SU-DHL-6 (cell line): ENCODE measurements around the gene STX19.

Experiments
- H2AFZ ChIP-seq: fragments of 200-600 bp; sonication (generic); 2 replicates; pipeline ENCODE4 v1.6.1; 2014; ENCODE audit warnings: low read depth, mild to moderate bottlenecking, moderate library complexity, mixed read lengths, antibody characterized with exemption, low read length; ENCODE audit not compliant: severe bottlenecking
- H3F3A ChIP-seq: fragments of 200-600 bp; shearing (Covaris generic); 2 replicates; pipeline ENCODE4 v1.6.0; 2016; ENCODE audit warnings: antibody characterized with exemption, mild to moderate bottlenecking; ENCODE audit not compliant: insufficient read depth
- H3K27ac ChIP-seq: fragments of 200-600 bp; sonication (generic); 2 replicates; pipeline ENCODE4 v1.5.1; 2016; ENCODE audit warnings: low read depth, mild to moderate bottlenecking, low read length, moderate library complexity, mixed read lengths
- H3K27me3 ChIP-seq: fragments of 200-600 bp; sonication (generic), shearing (Covaris generic); 2 replicates; pipeline ENCODE4 v1.6.0; 2014; ENCODE audit warnings: mild to moderate bottlenecking, low read length
- H3K36me3 ChIP-seq: fragments of 200-600 bp; sonication (generic); 2 replicates; pipeline ENCODE4 v1.6.1; 2014; ENCODE audit warnings: mild to moderate bottlenecking, low read length, mixed read lengths
- H3K4me2 ChIP-seq: fragments of 300-600, 200-600 bp; shearing (Covaris generic), sonication (generic); 2 replicates; pipeline ENCODE4 v1.6.0; 2014; ENCODE audit warnings: low read length, low read depth, mild to moderate bottlenecking; ENCODE audit not compliant: poor library complexity, severe bottlenecking
- H3K4me3 ChIP-seq: fragments of 200-600 bp; sonication (generic); 2 replicates; pipeline ENCODE4 v1.5.1; 2014; ENCODE audit warnings: antibody characterized with exemption, low read length, mild to moderate bottlenecking, mixed read lengths; ENCODE audit not compliant: insufficient read depth, poor library complexity, severe bottlenecking
- H3K79me2 ChIP-seq: fragments of 200-600 bp; sonication (generic); 2 replicates; pipeline ENCODE4 v1.6.1; 2014; ENCODE audit warnings: mild to moderate bottlenecking, low read length, moderate library complexity; ENCODE audit not compliant: insufficient read depth
- H3K9ac ChIP-seq: fragments of 200-600 bp; sonication (generic); 2 replicates; pipeline ENCODE4 v1.7.0; 2014; ENCODE audit warnings: mild to moderate bottlenecking, low read length
- H3K9me2 ChIP-seq: fragments of 200-600 bp; sonication (generic); replicated peaks from 2 replicates; pipeline ENCODE4 v1.6.1; 2014; ENCODE audit warnings: low read length; ENCODE audit not compliant: insufficient read depth
- H3K9me3 ChIP-seq: fragments of 200-600 bp; sonication (generic); 2 replicates; pipeline ENCODE4 v1.6.1; 2014; ENCODE audit warnings: low read length, mixed read lengths; ENCODE audit not compliant: insufficient read depth
- H4K20me1 ChIP-seq: fragments of 200-600 bp; sonication (generic); 2 replicates; pipeline ENCODE4 v1.6.1; 2014; ENCODE audit warnings: low read depth, mild to moderate bottlenecking, antibody characterized with exemption, low read length, moderate library complexity, mixed read lengths
- CTCF ChIP-seq: fragments of 200-600 bp; sonication (generic); IDR thresholded peaks from one replicate; pipeline ENCODE4 v1.5.1; 2017; ENCODE audit warnings: antibody characterized with exemption, mild to moderate bottlenecking, low read length, moderate library complexity; ENCODE audit not compliant: insufficient read depth, poor library complexity, severe bottlenecking
- EZH2phosphoT487 ChIP-seq: fragments of 200-600 bp; sonication (generic), shearing (Covaris generic); conservative IDR thresholded peaks from 2 replicates; pipeline ENCODE4 v1.6.1; 2018; ENCODE audit warnings: mild to moderate bottlenecking, antibody characterized with exemption, low read length, moderate library complexity, mixed read lengths

Gene STX19

GRCh38 chr3:94024385-94024784, 4.0 kb downstream of the STX19 start:
- H3K4me2 ChIP-seq = no peak overlapping the region
- TF ChIP-seq EZH2phosphoT487 (no peak), CTCF (no peak)
- no peaks in the 10 kb centered on the region for H3K36me3 ChIP-seq
- H3K4me3 ChIP-seq = no peak overlapping the region
- H3K79me2 ChIP-seq = no peaks in the 10 kb centered on the region
- H3K9me2 ChIP-seq = no peaks in the 10 kb centered on the region
- H3K27ac ChIP-seq = no peak overlapping the region
- no peaks in the 10 kb centered on the region for H3K9me3 ChIP-seq
- no peaks in the 10 kb centered on the region; the same call in 1 of the 2 replicates for H3F3A ChIP-seq
- no peak overlapping the region for H2AFZ ChIP-seq
- H3K9ac ChIP-seq = no peak overlapping the region
- H4K20me1 ChIP-seq = no peaks in the 10 kb centered on the region
- no peaks in the 10 kb centered on the region for H3K27me3 ChIP-seq

DNA sequence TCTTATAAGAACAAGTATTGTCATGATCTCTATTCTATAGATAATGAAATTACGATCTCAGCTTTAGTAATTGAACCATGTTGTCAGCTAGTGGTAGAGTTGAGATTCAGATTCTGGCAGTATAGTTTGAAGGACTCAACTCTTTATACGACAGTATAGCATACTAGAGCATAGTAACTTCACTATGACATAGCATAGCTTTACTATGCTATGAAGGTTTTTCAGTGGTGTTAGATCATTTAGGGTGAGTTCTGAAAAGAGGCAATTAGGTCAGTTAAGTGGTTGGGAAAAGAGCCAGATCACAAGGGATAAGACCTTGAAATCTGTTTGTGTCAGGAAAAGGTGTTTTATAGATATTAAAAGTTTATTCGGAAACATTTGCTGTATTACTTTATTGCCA, 8.1 kb downstream of the STX19 start:
- H3K36me3 ChIP-seq = no peaks in the 10 kb centered on the region
- H3K27me3 ChIP-seq = no peaks in the 10 kb centered on the region
- no peak overlapping the region for H3K9ac ChIP-seq
- no peaks in the 10 kb centered on the region for H3K79me2 ChIP-seq
- no peaks in the 10 kb centered on the region for H3K9me3 ChIP-seq
- no peak overlapping the region for H3K27ac ChIP-seq
- H2AFZ ChIP-seq = no peak overlapping the region
- no peak for TF ChIP-seq CTCF
- TF ChIP-seq EZH2phosphoT487 = no peak
- no peak overlapping the region for H3K4me3 ChIP-seq
- H3K4me2 ChIP-seq = no peak overlapping the region
- no peaks in the 10 kb centered on the region for H3F3A ChIP-seq
- no peaks in the 10 kb centered on the region for H3K9me2 ChIP-seq
- no peaks in the 10 kb centered on the region for H4K20me1 ChIP-seq

DNA sequence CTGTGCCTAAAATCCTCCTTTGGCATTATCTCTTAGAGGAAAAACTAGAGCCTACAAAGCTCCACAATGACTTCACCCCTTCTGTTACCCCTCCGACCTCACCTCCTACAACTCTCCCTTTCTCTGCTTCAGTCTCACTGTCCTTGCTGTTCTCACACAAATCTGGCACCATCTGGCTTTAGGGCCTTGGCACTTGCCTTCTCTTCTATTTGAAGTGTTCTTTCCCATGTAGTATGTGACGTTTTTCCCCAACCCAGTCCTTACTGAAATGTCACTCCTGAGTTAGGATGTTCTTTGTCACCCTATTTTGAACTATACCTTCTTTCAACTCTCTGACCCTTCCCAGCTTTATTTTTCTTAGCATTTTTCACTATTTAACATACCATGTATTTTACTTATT, 8.7 kb downstream of the STX19 start:
- no peaks in the 10 kb centered on the region for H3K79me2 ChIP-seq
- H3F3A ChIP-seq = no peaks in the 10 kb centered on the region
- H3K9me3 ChIP-seq = no peaks in the 10 kb centered on the region
- no peaks in the 10 kb centered on the region for H3K27me3 ChIP-seq
- no peak overlapping the region for H3K27ac ChIP-seq
- no peak overlapping the region for H3K9ac ChIP-seq
- H3K9me2 ChIP-seq = no peaks in the 10 kb centered on the region
- no peak overlapping the region for H3K4me3 ChIP-seq
- no peak overlapping the region for H2AFZ ChIP-seq
- TF ChIP-seq CTCF (no peak), EZH2phosphoT487 (no peak)
- H3K36me3 ChIP-seq = no peaks in the 10 kb centered on the region
- H3K4me2 ChIP-seq = no peak overlapping the region
- no peaks in the 10 kb centered on the region for H4K20me1 ChIP-seq
